ENCODE measurements around the gene NEURL1B.
A peak's percentile ranks its signal among the peaks of the same experiment; 100 is the strongest.
"Not testable (repeated sequence)": the region's sequence is repeated elsewhere in the genome, so short reads cannot be mapped to it uniquely, and the experiment has no call there.

NEURL1B gene

DNA sequence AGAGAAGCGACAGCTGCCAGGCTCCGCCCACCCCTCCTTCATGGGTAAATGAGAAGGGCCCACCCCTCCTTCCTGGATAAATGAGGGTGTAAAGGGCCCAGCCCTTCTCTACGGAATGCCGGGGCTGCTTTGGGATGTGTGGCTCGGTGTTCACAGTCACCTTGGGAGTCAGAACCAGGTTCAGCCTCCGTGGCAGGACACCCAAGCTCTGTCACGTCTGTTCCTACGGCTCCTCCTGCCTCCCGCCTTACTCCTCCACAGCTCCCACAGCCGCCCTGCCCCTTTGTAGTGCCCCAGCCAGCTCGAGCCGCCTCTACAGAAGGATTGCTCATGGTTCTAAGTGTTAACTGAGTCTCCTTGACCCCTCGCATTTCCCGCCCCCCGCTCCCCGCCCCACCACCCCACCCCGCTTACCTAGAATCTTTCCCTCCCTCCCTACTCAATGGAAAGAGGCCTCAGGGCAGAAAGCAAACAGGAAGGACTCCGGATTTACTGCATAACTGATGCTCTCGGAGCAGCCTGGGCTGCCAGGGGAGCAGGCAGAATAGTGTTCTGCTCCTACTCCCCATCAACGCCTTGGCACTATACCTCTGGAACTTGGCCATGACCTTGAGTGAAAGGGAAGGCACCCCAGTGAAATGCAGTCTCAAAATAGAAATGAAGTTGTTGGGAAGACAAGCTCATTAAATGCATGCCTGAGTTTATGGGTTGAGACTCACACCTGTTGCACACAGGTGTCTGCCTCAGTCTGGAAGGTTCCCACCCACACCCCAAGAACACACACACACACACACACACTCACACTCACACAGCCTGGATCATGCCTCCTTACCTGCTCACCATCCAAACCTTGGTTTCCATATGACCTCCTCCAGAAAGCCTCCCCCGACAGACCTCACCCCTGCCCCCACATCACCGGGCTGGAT is 59.6 kb downstream of the NEURL1B start:
- DNase-seq: no peak

DNA sequence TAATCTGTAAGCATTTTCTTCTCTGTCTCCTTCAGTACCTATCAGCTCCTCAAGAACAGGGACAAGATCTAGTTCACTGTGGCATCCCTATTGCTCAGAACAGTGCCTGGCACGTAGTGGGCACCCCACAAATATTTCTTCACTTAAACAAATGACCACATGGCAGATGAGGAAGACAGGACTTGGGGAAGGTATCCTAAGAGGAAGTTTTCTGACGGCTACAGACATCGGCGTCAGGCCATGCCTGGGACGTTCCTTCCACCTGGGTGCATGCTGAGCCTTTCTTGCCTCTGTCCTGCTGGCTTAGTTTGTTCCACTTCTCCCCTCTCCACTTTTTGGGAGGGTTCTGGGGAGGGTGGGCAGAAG is 60.2 kb downstream of the NEURL1B start:
- DNase-seq: no peak

DNA sequence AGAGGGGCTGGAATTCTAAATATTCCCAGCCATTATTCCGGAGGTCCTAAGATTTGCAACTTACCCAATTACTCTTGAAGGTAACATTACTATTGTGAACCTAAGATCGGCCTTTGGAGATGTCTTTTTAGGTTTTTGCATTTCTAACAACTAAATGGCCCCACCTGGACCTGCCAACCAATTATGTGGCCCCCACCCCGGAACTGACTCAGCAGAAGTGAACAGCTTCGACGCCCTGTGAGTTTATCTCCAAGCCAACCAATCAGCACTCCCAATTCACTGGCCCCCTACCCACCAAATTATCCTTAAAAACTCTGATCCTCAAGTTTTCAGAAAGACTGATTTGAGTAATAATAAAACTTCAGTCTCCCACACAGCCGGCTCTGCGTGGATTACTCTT is 62.9 kb downstream of the NEURL1B start:
- DNase-seq: no peak

DNA sequence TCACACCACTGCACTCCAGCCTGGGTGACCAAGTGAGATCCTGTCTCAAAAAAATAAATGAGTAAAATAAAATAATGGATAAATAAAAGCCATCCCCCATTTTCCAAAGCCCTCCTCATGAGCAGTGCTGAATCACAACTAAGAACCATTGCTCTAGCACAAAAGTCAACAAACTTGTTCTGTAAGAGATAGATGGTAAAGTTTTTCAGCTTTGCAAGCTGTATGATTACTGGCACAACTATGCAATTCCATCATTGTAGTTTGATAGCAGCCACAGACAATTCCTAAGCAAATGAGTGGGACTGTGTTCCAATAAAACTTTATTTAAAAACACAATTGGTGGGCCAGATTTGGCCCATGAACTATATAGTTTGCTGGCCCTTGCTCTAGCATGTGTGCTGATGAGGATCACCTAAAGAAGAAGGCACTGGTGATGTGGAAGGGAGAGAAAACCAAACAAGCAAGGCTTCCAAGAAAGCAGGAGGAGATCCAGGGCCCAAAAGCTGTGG is 64.6 kb downstream of the NEURL1B start:
- no peak for DNase-seq

DNA sequence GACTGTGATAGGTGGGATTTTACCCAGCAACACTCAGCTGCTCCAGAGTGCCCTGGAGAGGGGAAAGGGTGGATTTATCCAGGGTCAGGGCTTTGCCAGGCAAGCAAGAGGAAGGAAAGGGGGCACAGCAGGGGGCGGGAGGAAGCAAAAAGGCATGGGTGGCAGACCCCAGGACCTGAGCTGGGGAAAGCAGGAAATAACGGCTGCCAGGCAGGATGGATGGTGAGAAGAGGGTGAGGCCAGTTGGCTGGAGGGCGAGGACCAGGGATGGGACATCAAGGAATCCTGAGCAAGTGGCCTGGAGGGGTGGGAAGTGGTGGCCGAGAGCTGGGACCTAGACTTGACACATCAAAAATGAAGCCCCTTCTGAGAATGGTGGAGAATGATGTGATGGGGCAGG is 65.7 kb downstream of the NEURL1B start:
- no peak for DNase-seq

DNA sequence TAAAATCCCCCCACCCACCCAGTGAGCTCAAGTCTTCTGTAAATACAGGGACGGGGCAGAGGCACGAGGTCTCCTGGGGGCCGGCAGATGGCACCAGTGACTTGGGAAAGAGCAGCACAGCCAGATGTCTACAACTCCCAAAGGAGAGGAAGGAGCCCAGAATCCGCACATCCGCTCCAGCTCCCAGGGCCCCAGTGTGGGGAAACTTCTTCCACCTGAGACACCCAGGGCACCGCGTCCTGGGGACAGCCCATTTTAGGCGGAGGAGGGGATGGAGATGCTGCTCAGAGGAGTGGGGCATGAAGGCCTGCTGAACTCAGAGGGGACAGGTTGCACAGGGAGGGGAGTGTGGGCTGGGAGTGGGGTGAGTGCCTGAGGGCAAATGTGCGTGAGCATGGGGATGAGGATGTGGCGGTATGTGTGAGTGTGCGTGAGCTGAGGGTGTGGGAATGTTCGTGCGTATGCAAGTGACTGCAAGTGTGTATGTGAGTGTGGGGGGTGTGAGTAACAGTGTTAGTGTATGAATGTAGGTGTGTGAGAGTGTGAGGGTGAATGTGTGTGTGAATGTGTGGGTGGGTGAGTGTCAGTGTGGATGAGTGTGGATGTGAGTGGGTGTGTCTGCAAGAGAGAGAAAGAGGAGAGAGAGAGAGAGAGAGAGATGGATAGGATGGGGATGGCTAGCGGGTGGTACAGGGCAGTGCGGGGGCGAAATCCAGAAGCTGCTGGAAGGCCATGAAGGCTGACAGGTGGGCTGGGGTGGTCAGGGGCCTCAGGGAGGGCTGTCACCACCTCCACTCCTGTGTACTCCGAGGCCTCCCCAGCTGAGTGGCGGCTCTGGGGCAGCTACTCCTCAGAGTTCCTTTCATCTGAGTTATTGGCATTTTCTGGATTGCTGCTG is 66.5 kb downstream of the NEURL1B start:
- peak; percentile 56 for DNase-seq

DNA sequence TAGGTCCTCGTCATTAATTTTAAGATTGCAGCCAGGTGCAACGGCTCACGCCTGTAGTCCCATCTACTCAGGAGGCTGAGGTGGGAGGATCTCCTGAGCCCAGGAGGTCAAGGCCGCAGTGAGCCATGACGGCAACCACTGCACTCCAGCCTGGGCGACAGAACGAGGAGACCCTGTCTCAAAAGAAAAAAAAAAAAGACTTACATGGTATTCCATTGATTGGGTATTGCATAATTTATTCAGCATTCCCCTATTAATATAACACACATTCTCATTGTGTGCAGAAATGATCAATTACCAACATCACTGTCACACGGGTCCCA is 67.1 kb downstream of the NEURL1B start:
- DNase-seq: no peak

DNA sequence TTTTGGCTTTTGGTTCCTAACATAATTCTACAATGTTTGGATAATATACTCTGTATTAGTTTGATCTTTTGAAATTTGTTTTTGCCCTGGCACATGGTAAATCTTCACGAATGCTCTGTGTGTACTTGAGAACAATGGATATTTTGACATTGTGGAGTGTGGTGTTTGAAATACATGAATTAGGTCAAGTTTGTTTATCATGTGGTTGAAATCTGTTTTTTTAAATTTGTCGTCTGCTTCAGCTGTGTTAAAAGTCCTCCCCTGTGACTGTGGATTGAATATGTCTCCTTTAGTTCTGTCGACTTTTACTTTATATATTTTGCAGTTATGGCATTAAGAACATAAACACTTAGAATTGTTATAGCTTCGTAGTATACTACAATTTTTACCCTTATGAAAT is 69.6 kb downstream of the NEURL1B start:
- DNase-seq: no peak

DNA sequence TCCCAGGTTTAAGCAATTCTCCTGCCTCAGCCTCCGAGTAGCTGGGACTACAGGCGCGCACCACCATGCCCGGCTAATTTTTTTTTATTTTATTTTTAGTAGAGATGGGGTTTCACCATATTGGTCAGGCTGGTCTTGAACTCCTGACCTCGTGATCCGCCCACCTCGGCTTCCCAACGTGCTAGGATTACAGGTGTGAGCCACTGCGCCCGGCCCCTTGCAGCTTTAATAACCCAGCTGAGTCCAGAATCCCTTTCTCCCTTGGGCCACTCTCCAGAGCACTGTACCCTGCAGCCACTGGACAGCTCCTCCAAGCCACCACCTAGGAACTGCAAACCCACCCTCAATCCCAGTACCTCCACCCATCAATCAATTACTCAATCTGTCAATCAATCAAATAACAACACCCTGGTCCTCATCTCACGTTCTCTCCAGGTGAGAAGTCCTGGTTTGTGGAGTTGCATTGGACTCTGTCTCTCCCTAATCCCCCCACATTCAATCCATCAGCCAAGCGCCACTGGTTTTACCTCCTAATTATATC is 70.3 kb downstream of the NEURL1B start:
- not testable (repeated sequence) for DNase-seq

DNA sequence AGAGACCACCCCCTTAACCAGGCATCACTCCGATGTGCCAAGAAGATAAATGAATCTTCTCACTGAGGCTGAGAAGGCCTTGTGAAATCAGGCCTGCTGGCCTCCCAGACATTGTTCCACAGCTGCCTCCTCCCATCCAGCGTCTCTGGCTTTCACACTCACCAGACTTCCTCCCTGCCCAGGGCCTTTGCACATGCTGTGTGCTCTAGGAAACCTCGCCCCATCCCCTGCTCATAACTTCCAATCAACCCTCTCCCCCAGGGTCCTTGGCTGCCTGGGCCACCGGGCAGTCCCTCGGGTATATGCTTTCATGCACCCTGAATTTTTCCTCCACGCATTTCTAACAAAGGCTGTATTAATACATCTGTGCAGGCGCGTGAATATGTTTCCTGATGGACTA is 71.5 kb downstream of the NEURL1B start:
- no peak for DNase-seq

DNA sequence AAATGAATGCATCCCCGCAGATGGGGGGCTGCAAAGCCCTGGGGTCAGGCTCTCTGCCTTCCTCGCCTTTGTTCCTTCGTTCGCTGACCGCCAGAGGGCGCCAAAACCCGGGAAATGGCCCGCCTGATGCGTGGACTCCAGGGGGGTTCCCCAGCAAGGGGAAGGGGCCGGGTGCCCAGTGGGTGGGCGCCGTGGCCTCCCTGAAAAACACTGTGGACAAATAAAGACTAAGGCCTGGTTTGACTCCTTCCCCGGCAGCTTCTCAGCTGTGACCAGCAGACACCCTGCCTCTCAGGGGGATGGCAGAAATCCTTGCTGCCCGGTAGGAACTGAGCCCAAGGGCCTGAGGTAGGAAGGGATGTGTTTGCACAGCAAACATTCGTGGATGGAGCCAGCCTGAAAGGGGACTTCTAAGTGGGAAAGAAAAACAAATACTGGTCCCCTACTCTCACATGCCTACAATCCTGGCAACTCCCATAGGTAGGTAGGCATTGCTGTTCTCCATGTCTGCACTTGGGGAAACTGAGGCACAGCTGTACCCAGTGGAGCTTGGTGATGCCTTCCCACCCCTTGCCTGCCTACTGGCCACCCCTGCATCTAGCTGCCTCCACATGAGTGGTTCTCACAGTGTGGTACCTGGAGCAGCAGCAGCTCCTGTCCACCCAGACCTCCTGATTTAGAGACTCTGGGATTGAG is 72.2 kb downstream of the NEURL1B start:
- DNase-seq: no peak

DNA sequence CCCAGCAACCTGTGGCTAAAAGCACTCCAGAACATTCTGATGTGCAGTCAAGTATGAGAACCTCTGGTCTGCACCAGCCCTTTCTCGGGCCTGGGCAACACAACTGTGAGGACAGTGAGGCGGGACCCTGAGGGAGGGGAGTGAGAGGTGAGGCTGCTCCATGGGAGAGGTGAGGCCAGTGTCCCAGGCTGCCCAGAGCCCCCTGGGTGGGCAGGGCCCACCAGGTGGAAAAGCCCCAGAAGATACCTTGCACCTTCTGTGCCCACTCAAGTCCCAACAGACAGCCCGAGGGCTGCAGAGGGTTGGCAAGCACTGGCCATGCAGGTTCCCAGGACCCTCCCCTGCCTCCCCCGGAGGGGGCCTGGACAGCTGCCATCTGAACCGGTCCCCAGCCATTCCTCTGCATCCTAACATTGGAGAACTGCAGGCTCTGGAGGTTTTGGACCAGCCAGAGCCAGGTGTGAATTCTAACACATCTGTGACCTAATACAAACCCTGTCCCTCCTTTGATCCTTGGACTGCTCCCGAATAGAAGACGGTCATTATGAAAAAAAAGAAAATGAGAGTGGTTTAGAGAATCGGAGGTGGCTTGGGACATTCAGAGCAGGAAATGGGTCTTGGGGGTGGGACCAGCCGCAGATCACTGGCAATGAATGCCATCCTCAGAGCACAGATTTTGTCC is 72.9 kb downstream of the NEURL1B start:
- no peak for DNase-seq

DNA sequence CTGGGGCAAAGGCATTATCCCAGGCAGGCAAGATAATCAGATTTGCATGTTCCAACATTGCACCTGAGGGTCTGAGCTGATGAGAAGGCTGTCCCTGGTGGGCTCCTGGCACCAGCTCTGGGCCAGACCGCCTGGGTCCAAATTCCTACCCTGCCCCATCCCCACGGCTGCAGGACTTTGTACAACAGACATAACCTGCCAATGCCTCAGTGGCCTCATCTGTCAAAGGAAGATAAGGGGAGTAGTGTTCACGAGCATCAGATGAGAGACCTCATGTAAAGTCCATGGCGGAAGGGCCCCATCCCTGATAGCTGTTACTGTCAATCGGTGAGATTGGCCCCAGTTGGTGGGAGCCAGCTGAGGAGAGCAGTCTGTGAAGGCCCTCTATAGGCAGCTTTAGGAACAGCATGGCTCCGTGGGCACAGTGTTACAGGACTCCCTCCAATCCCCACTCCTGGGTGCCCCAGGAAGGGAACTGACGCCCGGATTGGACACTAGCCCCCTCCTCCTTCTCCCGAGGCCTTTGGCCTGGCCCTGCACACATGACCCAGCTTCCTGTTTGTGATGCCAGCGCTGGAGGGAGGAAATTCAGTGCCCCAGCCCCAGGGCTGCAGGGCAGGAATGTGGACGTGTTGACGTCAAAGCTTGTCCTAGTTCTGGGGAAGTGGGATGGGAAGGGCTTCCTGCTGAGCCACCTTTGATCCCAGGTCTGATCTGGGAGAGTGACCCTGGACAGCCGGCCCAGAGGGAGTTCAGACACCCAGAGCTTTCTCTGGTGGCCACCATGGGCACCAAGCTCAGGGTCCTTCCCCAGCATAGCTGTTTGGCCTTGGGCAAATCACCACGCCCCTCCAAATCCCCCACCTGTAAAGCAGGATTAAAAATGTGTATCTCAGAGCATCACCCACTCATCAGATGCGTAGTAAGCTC is 73.7 kb downstream of the NEURL1B start:
- peak; percentile 64 for DNase-seq

DNA sequence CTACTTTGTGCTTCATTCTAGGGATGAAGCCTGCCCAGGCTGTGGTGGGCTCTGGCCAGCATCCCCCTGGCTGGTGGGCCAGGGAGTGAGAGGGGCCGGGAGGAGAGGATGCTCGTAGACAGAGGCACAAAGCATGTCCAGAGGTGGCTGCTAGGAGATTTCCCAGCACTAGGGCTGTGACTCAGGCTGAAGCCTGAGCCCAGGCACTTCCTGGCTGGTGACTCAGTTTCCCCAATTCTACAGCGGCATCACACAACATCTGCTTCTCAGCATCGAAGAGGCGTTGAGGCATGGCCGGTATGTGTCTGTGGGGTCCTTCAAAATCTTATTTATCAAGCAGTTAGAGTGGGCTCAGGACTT is 74.3 kb downstream of the NEURL1B start:
- DNase-seq: no peak

DNA sequence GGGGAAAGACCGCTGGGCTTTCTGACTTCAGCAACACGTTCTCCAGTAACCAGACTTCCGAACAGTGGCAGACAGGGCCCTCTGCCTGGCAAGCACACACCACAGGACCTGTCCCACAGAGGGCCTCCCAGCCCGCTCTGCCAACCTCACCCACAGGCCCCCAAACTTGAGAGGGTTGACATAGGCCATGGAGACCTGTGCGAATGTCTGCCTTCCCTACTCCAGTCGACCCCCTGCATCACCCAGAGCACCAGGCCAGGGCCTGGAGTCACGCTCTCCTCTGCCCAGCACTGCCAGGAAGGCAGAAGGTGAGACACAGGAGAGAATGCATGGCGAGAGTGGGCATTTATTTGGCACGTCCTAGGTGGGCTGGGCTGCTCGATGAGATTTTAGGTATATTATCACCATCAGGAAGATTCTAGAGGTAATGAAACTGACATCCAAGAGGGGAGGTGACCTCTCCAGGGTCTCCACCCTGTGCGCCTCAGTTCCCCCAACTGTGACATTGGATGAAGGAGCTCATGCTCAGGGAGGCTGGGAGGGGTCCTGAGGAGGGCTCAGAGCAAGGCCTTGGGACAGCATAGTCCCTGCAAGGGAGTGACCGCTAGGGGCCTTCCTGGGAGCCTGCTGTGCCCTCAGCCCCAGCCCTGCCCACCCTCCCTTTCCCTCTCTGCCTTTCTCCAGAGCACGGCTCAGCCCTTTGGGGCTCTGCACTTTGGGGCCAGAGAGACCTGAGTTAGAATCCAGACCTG is 75.0 kb downstream of the NEURL1B start:
- no peak for DNase-seq

DNA sequence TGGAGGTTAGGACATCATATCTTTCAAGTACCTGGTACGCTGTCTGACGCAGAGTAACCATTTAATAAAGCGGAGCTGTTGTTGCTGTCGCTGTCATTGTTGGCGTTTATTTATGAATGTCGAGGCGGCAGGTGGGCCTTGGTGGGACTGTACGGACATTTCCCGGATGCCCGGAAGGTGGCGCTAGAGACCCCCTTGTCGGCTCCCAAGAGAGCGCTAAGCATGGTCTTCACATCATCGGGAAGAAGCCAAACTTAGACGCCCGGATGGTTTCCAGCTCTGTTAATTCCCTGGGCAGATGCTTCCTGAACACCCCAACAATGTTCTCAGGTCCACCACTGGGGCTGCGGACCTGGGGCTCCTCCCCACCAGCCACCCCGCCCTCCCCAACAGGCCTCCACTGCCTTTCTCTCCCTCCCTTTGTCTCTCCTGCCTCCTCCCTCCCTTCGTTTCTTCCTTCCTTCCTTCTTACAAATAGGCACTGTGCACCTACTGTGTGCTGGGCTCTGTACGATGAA is 75.8 kb downstream of the NEURL1B start:
- peak; percentile 52 for DNase-seq

DNA sequence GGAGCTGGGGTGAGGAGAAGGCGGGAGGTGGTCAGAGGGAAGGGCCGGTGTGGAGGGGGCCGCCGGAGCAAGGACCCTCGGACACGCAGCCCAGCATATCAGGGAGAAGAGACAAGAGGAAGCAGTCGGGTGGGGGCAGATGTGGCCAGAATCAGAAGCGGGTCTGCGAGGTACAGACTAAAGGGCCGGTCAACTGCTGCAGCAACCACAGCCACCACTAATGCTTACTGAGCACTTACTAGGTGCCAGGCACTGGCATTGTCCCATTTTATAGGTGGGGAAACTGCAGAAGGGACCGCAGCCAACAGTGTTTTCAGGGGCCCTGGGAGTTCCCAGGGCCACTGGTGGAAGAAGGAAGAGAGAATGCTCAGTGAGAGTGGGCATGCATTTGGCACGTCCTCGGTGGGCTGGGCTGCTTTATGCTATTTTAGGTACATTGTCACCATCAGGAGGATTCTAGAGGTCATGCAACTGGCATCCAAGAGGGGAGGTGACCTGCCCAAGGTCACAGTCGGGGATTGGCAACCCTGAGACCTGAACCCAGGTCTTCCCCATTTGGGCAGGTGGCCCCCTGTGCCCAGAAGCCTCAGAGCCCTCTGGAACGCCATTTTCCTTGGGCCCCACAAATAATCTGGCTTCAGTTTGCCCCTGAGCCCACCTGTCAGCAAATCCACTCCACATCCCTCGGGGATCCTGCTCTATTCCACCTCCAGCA is 76.6 kb downstream of the NEURL1B start:
- no peak for DNase-seq

DNA sequence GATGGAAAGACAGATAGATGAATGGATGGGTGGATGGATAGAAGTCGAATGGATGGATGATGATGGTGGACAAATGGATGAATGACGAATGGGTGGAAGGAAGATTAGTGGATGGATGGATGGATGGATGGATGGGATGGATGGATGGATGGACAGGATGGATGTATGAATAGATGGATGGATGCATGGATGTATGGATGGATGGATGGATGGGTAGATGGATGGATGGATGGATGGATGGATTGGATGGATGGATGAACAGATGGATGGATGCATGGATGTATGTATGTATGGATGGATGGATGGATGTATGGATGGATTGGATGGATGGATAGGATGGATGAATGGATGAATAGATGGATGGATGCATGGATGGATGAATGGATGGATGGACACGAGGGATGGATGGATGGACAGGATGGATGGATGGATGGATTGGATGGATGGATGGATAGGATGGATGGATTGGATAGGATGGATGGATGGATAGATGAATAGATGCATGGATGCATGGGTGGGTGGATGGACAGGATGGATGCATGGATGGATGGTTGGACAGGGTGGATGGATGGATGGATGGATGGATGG is 77.6 kb downstream of the NEURL1B start:
- DNase-seq: no peak

DNA sequence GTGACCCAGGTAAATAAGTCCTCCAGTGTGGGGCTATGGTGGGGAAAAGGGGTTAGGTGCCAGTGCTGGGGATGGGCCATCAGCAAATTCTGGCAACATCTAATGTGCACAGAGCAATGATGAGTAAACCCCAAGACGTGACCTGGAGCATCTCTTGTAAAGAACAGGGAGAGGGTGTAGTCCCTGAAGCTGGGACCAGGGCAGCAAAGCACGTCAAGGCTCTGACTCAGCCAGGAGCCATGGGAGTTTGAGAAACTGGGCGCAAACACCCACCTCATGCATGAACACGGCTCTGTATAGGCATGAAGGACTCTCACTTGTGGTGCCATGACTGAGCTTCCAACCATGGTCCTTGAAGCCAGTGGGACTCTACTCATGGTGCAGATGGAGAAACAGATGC is 78.1 kb downstream of the NEURL1B start:
- DNase-seq: no peak
